GM21381 (cell line): Measurements from ENCODE around the gene AMELX.

ENCODE experiments used
- ATAC-seq: cut with Tn5 transposase; IDR thresholded peaks from one replicate; pipeline ENCODE4 v1.9.1; 2021; ENCODE audit warnings: mild to moderate bottlenecking, moderate library complexity; ENCODE audit not compliant: unreplicated experiment

Gene AMELX

DNA sequence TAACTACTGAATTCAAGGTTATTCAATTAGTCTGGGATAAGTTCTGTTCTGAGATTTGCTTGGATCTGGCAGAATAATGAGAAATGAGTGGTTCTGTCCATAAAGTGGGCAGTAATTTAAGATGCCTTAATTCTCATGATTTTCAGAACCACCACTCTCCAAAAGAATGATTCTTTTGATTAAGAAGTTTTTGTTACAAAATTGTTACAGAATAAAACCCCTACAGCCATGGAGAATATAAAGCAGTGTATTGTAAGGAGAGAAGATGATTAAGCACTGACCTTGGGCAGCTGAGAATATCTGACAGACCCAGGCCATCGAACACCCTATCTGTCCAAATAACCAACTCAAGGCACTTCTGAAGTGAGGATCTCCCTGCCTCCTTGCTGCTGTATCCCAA lies 12.4 kb downstream of the AMELX start:
- no peak for ATAC-seq

DNA sequence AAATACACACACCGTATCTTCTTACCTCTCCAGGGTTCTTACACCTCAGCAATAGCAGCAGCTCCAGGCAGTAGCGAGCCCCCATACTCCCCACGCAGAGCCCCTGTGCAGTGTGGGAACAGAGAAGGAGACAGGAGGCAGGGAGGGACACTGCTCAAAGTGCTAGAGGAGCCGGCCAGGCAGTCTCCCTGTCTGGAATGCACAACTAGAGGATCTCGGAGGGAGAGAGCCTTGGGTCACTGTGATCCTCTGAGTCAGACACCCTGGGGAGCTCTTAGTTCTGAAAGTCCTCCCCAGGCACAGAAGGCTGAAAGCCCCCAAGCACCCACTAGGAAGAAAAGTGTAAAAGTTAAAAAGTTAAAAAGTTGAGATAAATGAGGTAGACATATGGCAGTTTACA lies 16.0 kb downstream of the AMELX start:
- no peak for ATAC-seq

DNA sequence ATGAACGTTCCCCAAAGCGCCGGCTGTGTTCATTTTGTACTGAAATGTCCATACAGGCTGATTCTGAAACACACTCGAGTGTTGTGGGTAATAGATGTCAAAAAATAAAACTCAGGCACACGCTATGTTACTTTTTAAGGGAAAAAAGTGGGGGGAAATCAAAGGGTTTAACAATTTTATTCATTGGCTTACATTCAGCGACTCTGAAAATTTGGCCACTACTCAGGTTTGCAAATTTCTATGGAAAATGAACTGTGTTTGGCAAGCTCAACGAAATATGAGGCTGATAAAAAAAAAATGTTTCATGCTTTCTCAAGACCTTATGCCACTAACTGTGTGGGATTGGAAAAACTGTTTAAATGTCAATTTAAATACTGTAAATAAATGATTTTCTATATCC lies 18.5 kb downstream of the AMELX start:
- no peak for ATAC-seq

DNA sequence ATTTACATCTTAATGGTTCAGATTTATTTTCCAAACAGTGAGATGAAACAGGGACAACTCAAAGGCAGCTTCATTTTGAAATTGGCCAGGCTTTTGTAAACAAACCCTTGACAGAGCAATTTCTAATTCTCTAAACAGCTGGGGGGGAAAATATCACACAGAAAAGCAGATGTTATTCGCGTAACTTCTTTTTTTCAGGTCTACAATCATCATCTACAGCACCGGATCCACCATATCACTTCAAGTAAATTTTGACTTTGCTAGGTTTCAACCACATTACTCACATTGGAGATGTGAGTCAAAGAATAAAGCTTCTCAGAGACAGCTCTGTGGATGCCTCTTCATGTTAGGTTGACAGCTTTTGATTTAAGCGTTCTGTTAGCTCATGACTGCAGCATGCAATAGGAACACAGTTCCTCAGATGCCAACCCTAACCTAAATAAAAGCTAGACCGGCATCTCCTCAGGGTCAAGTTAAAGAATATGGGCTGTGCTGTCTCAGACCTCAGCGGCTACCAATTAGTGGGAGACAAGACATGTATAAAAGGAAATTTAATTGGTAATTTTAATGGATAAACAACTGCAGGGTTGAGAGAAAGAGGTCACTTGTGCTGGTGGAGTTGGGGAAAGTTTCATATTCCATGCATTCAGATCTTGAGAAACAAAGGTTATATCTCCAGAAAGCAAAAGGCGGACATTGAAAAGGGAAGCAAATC lies 26.8 kb downstream of the AMELX start:
- no peak for ATAC-seq

DNA sequence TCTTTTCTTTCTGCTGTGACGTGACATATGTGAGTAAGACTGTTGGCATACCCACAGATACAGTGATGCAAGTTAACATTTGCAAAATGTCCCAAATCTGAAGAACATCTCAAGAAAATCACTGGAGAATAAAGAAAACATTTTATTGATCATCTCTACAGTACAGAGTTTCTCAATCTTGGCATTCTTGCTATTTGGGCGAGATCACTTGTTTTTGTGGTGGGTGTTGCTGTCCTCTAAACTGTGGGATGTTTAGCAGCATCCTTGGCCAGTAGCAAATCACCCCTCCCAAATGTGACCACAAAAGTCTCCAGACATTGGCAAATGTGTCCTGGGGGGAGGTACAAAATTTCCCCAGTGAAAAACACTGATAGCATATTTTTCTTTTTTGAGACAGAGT lies 28.8 kb downstream of the AMELX start:
- ATAC-seq: no peak

DNA sequence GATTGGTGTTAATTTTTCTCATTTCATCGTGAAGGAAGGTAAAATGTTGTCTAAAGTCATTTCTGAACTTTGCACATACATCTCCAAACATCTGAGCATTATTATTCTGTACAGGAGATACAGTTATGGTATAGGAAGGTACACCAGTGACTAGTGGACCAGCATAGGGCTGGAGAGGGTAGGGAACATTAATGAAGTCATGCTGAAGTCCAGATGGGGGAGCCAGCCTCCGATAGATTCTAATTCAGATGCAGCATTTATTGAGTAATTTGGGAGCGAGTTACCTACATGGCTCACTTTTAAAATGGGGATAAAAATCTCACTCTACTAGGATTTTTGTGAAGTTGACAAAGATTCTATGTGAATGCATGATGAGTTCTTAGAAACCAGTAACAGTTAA lies 34.9 kb downstream of the AMELX start:
- no peak for ATAC-seq

DNA sequence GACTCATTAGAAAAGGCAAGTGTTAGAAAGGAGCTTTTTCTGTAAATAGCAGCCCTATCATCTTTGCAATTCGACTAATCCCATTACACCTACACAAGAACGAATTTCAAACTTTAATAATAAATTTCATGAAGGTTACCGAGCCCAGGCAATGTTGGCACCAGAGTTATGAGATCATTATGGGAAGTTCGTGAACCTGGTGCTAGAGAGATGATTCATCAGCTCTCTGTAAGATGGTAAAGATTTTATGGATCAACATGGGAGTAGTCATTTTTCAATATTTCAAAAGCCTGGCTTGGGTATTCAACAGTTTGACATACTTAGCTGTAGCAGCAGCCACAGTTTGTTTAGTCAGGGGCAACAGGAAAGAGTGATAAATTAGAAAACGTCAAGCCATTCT lies 35.8 kb downstream of the AMELX start:
- ATAC-seq: no peak

GRCh38 chrX:11331788-11332187 lies 38.6 kb downstream of the AMELX start:
- no peak for ATAC-seq

DNA sequence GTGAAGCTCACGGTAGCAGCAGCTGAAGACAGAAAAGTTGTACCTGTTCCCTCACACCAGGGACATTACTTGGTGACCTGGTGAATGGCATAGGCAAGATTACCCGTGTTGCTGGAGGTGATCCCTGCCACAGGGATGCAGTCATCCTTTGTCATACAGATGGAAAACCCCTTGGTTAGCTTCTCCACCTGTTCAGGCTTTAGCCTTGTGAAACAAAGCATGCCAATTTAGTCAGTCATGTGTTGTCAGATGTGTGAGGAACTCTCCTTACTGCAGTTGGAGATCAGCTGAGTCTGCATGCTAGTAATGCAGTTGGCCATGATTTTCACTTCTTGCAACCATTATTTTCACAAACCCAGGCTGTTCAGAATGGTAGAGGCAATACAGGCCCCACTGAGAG lies 41.0 kb downstream of the AMELX start:
- ATAC-seq: no peak

- ATAC-seq: no peak
Measured at GRCh38 chrX:11336201-11336600, 43.0 kb downstream of the AMELX start.

DNA sequence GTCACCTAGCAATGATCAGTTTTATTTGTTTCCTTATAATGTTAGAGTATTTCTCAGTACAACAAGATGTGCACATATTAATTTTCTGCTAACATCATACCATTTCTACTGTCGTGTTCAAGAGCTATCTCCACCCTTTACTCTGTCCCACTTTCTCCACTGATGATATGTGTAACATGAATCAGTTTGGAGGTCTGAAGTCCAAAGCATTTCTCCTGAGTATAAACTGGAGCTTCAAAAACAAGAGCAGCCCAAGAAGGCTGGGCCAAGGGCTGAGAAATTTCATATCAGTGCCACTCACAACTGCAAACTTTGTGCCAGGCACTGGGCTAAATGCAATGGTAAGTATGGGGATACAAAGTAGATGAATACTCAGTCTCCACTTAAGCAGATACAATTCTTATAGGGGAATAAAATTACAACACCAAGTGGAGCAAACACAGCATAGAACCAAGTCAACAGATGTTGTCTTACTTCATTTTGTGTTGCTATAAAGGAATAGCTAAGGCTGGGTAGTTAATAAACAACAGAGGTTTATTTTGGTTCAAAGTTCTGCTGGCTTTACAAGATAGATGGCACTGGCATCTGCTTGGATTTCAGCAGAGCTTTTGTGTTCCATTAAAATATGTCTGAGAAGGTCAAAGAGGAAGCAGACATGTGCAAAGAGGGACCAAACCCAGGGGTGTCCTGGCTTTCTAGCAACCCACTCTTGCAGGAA lies 44.2 kb downstream of the AMELX start:
- ATAC-seq: no peak

DNA sequence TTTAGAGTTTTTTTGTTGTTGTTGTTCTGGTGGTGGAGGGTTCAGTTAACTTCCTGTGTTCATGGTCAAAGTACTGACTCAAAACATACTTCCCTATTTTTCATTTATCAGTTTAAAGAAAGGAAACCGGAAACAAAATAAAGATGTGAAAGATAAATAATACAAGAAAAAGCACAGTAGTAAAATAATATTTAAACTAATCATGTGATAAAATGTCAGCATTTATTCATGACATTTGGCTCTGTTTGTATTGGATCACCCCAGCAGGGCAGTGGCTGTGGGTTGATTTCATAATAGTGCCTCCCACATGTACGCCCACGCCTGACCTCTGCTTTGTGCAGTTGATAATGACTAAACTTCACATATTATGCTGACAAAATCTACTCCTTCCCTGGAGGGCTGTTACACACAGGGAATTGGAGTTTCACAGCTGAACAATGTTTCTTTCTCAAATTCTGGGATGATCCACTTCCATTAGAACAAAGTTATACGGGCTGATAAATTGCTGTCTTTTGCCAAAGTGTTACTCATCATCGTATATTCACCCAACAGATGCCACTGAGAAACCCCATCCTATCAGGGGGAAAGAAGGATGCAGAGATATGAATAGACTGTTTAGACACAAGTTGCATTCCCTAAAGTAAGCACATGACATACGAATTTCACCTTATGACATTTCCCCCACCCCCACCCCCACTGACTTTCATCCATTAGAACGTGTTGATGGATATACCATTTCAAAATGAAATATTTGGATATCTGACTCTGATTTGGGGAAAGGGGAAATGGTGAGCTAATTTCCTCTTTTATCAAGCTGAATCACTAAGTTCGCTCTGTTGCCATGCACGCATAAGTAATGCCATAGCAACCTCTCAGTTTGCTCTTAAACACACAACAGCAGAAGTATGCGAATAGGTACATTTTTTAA lies 48.3 kb downstream of the AMELX start:
- ATAC-seq: peak; percentile 78

DNA sequence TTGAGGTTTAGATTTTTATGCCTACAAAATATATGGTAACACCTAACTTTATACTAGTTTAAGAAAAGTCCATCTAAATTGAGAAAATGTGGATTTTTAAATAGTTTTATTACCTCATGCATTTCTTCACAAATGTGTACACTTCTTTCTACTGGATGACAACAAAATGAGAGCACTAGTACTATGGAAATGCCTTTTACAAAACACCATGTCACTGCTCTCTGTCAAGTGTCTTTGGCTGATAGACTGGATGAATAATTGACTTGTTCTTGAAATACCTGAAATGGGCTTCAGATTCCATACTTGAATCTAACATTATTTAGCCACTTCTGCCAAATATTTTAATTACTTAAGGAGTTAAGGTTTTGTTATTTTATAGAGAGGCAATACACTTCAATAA lies 49.5 kb downstream of the AMELX start:
- ATAC-seq: no peak

DNA sequence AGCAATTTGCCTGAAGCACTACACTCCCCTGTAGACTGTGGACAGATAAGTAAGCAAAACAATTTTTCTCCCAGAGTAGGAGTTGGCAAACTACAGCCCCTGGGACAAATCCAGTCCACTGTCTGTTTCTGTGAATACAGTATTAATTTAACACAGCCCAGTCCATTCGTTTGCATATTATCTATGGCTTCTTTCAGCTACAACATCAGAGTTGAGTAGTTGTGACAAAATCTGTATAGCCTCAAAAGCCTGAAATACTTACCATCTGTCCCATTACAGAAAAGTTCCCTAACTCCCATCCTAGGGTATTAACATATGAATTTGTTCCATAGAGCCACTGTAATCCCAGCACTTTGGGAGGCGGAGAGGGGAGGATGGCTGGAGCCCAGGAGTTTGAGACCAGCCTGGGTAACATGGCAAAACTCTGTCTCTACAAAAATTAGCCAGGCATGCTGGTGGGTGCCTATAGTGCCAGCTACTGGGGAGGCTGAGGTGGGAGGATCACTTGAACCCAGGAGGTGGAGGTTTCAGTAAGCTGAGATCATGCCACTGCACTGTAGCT lies 53.0 kb downstream of the AMELX start:
- no peak for ATAC-seq

- ATAC-seq: no peak
Measured at GRCh38 chrX:11347300-11347699, 54.1 kb downstream of the AMELX start.

DNA sequence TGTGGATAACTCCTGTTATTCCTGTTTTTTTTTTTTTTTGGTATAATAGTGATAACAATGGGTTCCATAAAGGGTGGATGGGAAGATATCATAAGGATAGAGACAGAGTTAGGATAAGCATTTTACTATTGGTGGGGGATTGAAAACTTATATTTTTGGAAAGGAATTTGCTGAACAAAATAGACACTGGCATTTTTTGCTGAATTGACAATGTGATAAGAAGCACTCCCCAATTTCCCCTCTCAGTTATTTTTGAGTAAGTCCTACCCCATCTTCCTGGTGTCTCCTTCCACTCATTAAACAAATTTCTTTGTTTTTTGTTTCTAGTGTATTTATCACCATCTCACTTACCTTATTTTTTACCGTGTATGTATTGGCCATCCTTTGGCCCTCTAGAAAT lies 55.8 kb downstream of the AMELX start:
- no peak for ATAC-seq

DNA sequence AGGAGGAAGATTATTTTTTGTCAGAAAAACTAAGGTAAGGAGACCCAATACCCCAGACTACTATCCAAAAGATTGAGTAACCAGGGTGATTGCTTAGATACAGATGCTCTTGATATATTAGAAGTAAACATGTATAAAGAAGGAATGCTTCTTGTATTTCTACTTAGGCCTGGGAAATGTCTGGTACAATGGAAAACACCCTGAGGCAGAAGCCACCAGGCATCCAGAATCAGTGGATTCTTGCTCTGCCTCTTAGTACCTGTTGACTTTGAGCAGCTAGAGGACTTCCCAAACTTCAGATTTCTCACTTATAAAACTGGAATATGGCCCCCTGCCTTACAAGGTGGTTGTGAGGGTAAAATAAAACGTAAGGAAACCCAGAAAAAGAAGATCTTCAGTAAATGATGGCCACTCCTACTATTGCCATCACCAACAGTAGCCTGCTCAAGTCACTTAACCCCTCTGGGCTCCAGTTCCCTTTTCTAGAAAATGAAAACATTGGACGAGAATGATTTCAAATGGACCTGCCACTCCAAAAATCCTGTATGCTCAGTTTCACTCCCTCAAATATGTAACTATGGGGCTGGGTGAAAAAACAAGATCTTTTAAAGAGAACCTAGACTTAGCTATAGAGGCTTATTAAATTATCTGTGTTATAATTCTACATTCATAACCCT lies 56.6 kb downstream of the AMELX start:
- ATAC-seq: no peak
